Activated CD8-positive, alpha-beta memory T cell treated with anti-CD3 and anti-CD28 coated beads, Interleukin-2, amount 50 U/mL, for 1 hour (primary cell): ENCODE measurements around the gene ESYT2.

ENCODE experiments used
- DNase-seq: peaks from one replicate; pipeline ENCODE4 v3.0.0-alpha.2; 2020; ENCODE audit errors: extremely low read depth

The ESYT2 gene

GRCh38 chr7:158828133-158829020 is 932 bp downstream of the ESYT2 start:
- no peak for DNase-seq

GRCh38 chr7:158827411-158828132 is 1.7 kb downstream of the ESYT2 start:
- DNase-seq, result no peak

GRCh38 chr7:158825628-158826289 is 3.5 kb downstream of the ESYT2 start:
- no peak for DNase-seq

GRCh38 chr7:158824028-158824427 is 5.3 kb downstream of the ESYT2 start:
- no peak for DNase-seq

- no peak for DNase-seq
Measured at GRCh38 chr7:158821171-158822031, 7.9 kb downstream of the ESYT2 start.

GRCh38 chr7:158820656-158821055 is 8.7 kb downstream of the ESYT2 start:
- no peak for DNase-seq

- DNase-seq, result no peak
Measured at GRCh38 chr7:158819571-158820203, 9.6 kb downstream of the ESYT2 start.

GRCh38 chr7:158818325-158819213 is 10.7 kb downstream of the ESYT2 start:
- no peak for DNase-seq

- no peak for DNase-seq
Measured at GRCh38 chr7:158816995-158817394, 12.3 kb downstream of the ESYT2 start.

GRCh38 chr7:158816271-158816670 is 13.0 kb downstream of the ESYT2 start:
- no peak for DNase-seq

GRCh38 chr7:158815800-158816128 is 13.5 kb downstream of the ESYT2 start:
- DNase-seq, result no peak

GRCh38 chr7:158815083-158815799 is 14.1 kb downstream of the ESYT2 start:
- no peak for DNase-seq

GRCh38 chr7:158814637-158815036 is 14.7 kb downstream of the ESYT2 start:
- DNase-seq, result no peak

- peak; percentile 49 for DNase-seq
Measured at GRCh38 chr7:158812684-158813083, 16.6 kb downstream of the ESYT2 start.

- no peak for DNase-seq
Measured at GRCh38 chr7:158811894-158812293, 17.4 kb downstream of the ESYT2 start.

- DNase-seq, result no peak
Measured at GRCh38 chr7:158811461-158811860, 17.8 kb downstream of the ESYT2 start.

- no peak for DNase-seq
Measured at GRCh38 chr7:158810846-158811245, 18.5 kb downstream of the ESYT2 start.

GRCh38 chr7:158809596-158809995 is 19.7 kb downstream of the ESYT2 start:
- no peak for DNase-seq

GRCh38 chr7:158808126-158808525 is 21.2 kb downstream of the ESYT2 start:
- DNase-seq, result no peak

- no peak for DNase-seq
Measured at GRCh38 chr7:158805937-158806336, 23.4 kb downstream of the ESYT2 start.
